Smooth muscle cell (in vitro differentiated cells): ENCODE data around the gene PRTG. TPM values are rescaled to one million over a fixed set of nuclear protein-coding genes. Genes with fewer than 3 reads are reported as not detected.

ENCODE experiments used
- DNase-seq: peaks from one replicate; lab custom pipeline; 2025; ENCODE audit not compliant: unreplicated experiment; lab: John Stamatoyannopoulos, UW
- H2AFZ ChIP-seq: fragments of 200-600 bp; sonication (generic); 2 replicates; pipeline ENCODE4 v1.6.0; 2016; ENCODE audit warnings: antibody characterized with exemption, low read depth, mild to moderate bottlenecking
- H3F3A ChIP-seq: fragments of 200-600 bp; sonication (generic); 2 replicates; pipeline ENCODE4 v1.6.0; 2017; ENCODE audit warnings: antibody characterized with exemption, low read depth
- H3K27ac ChIP-seq: fragments of 200-600 bp; sonication (generic); 2 replicates; pipeline ENCODE4 v1.5.1; 2016; ENCODE audit warnings: low read depth, mild to moderate bottlenecking
- H3K27me3 ChIP-seq: fragments of 200-600 bp; sonication (generic); 2 replicates; pipeline ENCODE4 v1.6.1; 2016; ENCODE audit warnings: low read depth, mild to moderate bottlenecking
- H3K36me3 ChIP-seq: fragments of 200-600 bp; sonication (generic); 2 replicates; pipeline ENCODE4 v1.5.1; 2016; ENCODE audit warnings: low read depth
- H3K4me1 ChIP-seq: fragments of 200-600 bp; sonication (generic); 2 replicates; pipeline ENCODE4 v1.5.1; 2016; ENCODE audit warnings: low read depth
- H3K4me2 ChIP-seq: fragments of 200-600 bp; sonication (generic); 2 replicates; pipeline ENCODE4 v1.6.0; 2016; ENCODE audit warnings: mild to moderate bottlenecking
- H3K4me3 ChIP-seq: fragments of 200-600 bp; sonication (generic); 2 replicates; pipeline ENCODE4 v1.5.1; 2016; ENCODE audit warnings: mild to moderate bottlenecking
- H3K79me2 ChIP-seq: fragments of 200-600 bp; sonication (generic); 2 replicates; pipeline ENCODE4 v1.6.0; 2016; ENCODE audit warnings: low read depth, mild to moderate bottlenecking
- H3K9ac ChIP-seq: fragments of 200-600 bp; sonication (generic); 2 replicates; pipeline ENCODE4 v1.6.0; 2016; ENCODE audit warnings: low read depth
- H3K9me3 ChIP-seq: fragments of 200-600 bp; sonication (generic); replicated peaks from 2 replicates; pipeline ENCODE4 v1.5.1; 2016; ENCODE audit warnings: low read depth
- H4K20me1 ChIP-seq: fragments of 200-600 bp; sonication (generic); 2 replicates; pipeline ENCODE4 v1.6.0; 2016; ENCODE audit warnings: low read depth
- CTCF ChIP-seq: fragments of 200-600 bp; sonication (generic); IDR thresholded peaks from 2 replicates; pipeline ENCODE4 v1.5.1; 2017; ENCODE audit warnings: borderline replicate concordance, mild to moderate bottlenecking, antibody characterized with exemption; ENCODE audit not compliant: insufficient read depth, poor library complexity, severe bottlenecking
- WGBS: methylation state at CpG from one replicate; pipeline ENCODE4 v1.1.7; 2016; ENCODE audit warnings: low lambda C conversion rate; 5-methylcytosine and 5-hydroxymethylcytosine counted together
- polyA plus RNA-seq: library from polyadenylated mRNA; unstranded; fragments of >200 nt; fragmentation: Nextera tagmentation; extraction: Ambion mirVana; gene quantifications from 2 replicates; pipeline ENCODE4 v1.2.1, GENCODE V29; 2016
- total RNA-seq: library from RNA; depleted of rRNA; stranded (reverse); fragments of >200 nt; gene quantifications from 2 replicates; pipeline ENCODE4 v1.2.3, GENCODE V29; 2014

The PRTG gene
- total and polyA plus RNA-seq, 2 experiments from 2014 or later, result 2.4 to 17.2 TPM

GRCh38 chr15:55618387-55618786, 124.6 kb downstream of the PRTG start:
- no peak overlapping the region for H2AFZ ChIP-seq

GRCh38 chr15:55615445-55615844, 127.5 kb downstream of the PRTG start:
- Histone ChIP-seq H3K36me3 (no peaks in the 10 kb centered on the region), H2AFZ (no peak overlapping the region), H3K79me2 (no peaks in the 10 kb centered on the region), H3K27ac (no peak overlapping the region), H3F3A (no peaks in the 10 kb centered on the region), H3K4me3 (no peak overlapping the region), H3K4me1 (peaks cover 7% of the 10 kb centered on the region), H3K4me2 (no peak overlapping the region), H4K20me1 (no peaks in the 10 kb centered on the region), H3K27me3 (no peaks in the 10 kb centered on the region), H3K9ac (no peak overlapping the region), H3K9me3 (no peaks in the 10 kb centered on the region)
- 27% methylated on average over 1 of the region's 1 CpG for WGBS
- TF ChIP-seq CTCF, result no peak
- DNase-seq, result no peak

More at GRCh38 chr15:55618387-55618786, 124.6 kb downstream of the PRTG start:
- 91% methylated on average over 4 of the region's 4 CpGs for WGBS
- Histone ChIP-seq H4K20me1 (no peaks in the 10 kb centered on the region), H3K27ac (no peak overlapping the region), H3K79me2 (no peaks in the 10 kb centered on the region), H3K36me3 (no peaks in the 10 kb centered on the region), H3K9ac (no peak overlapping the region), H3K4me2 (no peak overlapping the region), H3K9me3 (no peaks in the 10 kb centered on the region), H3K4me3 (no peak overlapping the region), H3K27me3 (no peaks in the 10 kb centered on the region), H3K4me1 (peaks cover 7% of the 10 kb centered on the region), H3F3A (no peaks in the 10 kb centered on the region)
- TF ChIP-seq CTCF, result no peak
- DNase-seq, result no peak

- H2AFZ ChIP-seq, result no peak overlapping the region
- H3K79me2 ChIP-seq, result no peaks in the 10 kb centered on the region
- no peaks in the 10 kb centered on the region for H3K27me3 ChIP-seq
- H3F3A ChIP-seq, result no peaks in the 10 kb centered on the region
- TF ChIP-seq CTCF, result no peak
- peaks cover 3% of the 10 kb centered on the region for H3K4me1 ChIP-seq
- H3K27ac ChIP-seq, result no peak overlapping the region
- no peak overlapping the region for H3K4me3 ChIP-seq
- WGBS, result 64% methylated on average over 4 of the region's 4 CpGs
- H3K9ac ChIP-seq, result no peak overlapping the region
- DNase-seq, result no peak
- no peaks in the 10 kb centered on the region for H3K9me3 ChIP-seq
- H4K20me1 ChIP-seq, result no peaks in the 10 kb centered on the region
- no peaks in the 10 kb centered on the region for H3K36me3 ChIP-seq
- H3K4me2 ChIP-seq, result no peak overlapping the region
Measured at GRCh38 chr15:55613727-55614126, 129.2 kb downstream of the PRTG start.

- no peak for DNase-seq
- no peaks in the 10 kb centered on the region for H3K4me1 ChIP-seq
- H3F3A ChIP-seq, result no peaks in the 10 kb centered on the region
- no peaks in the 10 kb centered on the region for H3K79me2 ChIP-seq
- no peaks in the 10 kb centered on the region for H3K36me3 ChIP-seq
- no peaks in the 10 kb centered on the region for H3K9me3 ChIP-seq
- H3K4me2 ChIP-seq, result no peak overlapping the region
- TF ChIP-seq CTCF, result no peak
- H3K4me3 ChIP-seq, result no peak overlapping the region
- H2AFZ ChIP-seq, result no peak overlapping the region
- no peak overlapping the region for H3K27ac ChIP-seq
- WGBS, result 95% methylated on average over 5 of the region's 5 CpGs
- H3K27me3 ChIP-seq, result no peaks in the 10 kb centered on the region
- H4K20me1 ChIP-seq, result no peaks in the 10 kb centered on the region
- no peak overlapping the region for H3K9ac ChIP-seq
Measured at GRCh38 chr15:55606214-55606613, 136.7 kb downstream of the PRTG start.
